GM12891 (cell line): ENCODE data around the gene ATG10.

Experiments
- PAX5 ChIP-seq: IDR thresholded peaks from 2 replicates; pipeline ENCODE4 v1.6.1; 2011; ENCODE audit warnings: low read length, moderate library complexity, mild to moderate bottlenecking; ENCODE audit not compliant: insufficient read depth, severe bottlenecking
- POLR2A ChIP-seq: IDR thresholded peaks from 2 replicates; pipeline ENCODE4 v1.6.1; 2011; ENCODE audit warnings: low read depth, low read length, control low read depth
- POLR2AphosphoS5 ChIP-seq: IDR thresholded peaks from 2 replicates; pipeline ENCODE4 v1.6.1; 2011; ENCODE audit warnings: low read depth, low read length, control low read depth
- POU2F2 ChIP-seq: IDR thresholded peaks from 2 replicates; pipeline ENCODE4 v1.6.1; 2011; ENCODE audit warnings: low read depth, mild to moderate bottlenecking, control low read depth, low read length, moderate library complexity

- no peak for TF ChIP-seq POLR2AphosphoS5
- no peak for TF ChIP-seq POLR2A
- no peak for TF ChIP-seq PAX5
- no peak for TF ChIP-seq POU2F2
Measured at GRCh38 chr5:81986126-81986525, 14.3 kb downstream of the ATG10 start.
